Measurements from ENCODE around the gene VAMP8.

DNA sequence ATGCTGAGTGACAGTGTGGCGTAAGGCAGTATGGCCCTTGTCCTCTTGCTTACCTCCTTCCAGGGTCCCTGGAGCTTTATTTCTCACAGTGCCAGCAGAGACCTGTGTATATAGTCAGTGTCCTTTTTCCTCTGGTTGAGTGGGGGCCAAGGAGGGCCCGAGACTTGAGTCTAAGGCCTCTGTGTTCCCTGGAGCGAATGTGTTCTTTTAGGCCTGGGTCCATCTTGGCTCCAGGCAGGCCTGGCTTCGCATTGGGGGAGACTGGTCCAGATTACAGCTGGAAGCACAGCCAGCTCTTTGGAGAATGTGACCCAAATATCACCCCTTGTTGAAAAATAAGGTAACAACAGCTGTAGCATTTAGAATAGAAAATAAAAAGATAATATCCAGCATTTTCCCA is 11.8 kb downstream of the VAMP8 start:
- TF ChIP-seq, protein P1, sequence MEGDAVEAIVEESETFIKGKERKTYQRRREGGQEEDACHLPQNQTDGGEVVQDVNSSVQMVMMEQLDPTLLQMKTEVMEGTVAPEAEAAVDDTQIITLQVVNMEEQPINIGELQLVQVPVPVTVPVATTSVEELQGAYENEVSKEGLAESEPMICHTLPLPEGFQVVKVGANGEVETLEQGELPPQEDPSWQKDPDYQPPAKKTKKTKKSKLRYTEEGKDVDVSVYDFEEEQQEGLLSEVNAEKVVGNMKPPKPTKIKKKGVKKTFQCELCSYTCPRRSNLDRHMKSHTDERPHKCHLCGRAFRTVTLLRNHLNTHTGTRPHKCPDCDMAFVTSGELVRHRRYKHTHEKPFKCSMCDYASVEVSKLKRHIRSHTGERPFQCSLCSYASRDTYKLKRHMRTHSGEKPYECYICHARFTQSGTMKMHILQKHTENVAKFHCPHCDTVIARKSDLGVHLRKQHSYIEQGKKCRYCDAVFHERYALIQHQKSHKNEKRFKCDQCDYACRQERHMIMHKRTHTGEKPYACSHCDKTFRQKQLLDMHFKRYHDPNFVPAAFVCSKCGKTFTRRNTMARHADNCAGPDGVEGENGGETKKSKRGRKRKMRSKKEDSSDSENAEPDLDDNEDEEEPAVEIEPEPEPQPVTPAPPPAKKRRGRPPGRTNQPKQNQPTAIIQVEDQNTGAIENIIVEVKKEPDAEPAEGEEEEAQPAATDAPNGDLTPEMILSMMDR (IDR thresholded peaks at IDR 0.05): no peak
- TF ChIP-seq ZFX (IDR thresholded peaks at IDR 0.05; ENCODE audit: borderline replicate concordance): no peak

All from 22Rv1 (cell line).